Measurements from ENCODE around the gene SEPTIN10. TPM values are rescaled to one million over a fixed set of nuclear protein-coding genes. Genes with fewer than 3 reads are reported as not detected.

Gene SEPTIN10
- total RNA-seq, 1 donor from 2014 or later: 86.1 TPM

DNA sequence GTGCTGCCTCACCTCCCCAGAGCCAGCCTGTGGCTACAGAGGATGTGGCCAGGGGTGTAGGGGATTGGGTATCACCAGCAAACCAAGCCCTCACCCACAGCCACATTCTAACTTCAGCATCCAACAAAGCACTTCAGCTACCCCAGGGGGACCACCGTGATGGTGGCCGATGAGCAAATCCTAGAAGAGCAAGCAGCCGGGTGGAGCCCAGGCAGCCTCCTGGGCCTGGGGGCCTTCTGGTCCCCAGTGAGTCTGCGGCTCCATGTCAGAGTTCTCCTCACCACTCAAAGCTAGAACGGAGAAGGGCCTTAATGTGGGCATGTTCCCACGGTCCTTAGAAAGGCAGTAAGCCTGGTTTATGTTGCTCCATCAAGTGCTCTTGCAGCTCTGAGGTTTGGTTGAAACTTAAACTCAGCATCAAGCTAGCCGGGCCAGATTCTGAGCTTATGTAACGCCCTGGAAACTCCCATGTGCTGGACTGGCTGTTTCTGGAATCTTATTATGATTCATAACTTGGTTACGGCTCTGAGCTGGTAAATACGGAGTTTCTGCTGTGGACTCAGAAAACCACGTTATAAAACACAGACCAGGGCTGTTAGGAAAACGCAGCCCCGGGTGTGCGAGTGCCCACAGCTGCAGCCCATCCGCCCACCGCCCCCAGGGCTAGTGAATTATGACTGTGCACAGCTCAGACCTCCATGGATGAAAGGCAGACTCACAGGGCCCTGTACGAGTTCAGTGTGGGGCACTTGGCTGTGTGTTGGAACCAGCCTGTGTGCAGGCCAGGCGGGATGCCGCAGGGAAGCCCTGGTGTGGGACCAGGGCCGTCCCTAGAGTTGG is 99.8 kb downstream of the SEPTIN10 start:
- DNase-seq (ENCODE audit: low spot score): no peak
- H3K27ac Mint-ChIP-seq (ENCODE audit: unreplicated experiment): peak overlapping the region; percentile 96

DNA sequence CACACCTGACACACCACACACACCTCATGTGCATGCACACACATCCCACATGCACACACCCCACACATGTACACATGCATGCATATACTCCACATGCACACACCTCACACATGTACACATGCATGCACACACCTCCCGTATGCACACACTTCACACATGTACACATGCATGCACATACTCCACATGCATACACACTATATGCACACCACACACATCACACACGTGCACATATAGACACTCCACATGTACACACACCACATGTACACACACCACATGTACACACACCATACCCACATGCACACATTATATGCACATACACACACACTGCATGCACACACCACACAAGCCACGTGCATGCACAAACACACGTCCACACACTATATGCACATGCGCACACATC is 100.5 kb downstream of the SEPTIN10 start:
- DNase-seq (ENCODE audit: low spot score): no peak
- peaks cover 1% of the 10 kb centered on the region for H3K36me3 Mint-ChIP-seq (ENCODE audit: low read depth)
- peaks cover 46% of the 10 kb centered on the region for H3K4me1 Mint-ChIP-seq (ENCODE audit: low read depth)

More for the DNA sequence above, 99.8 kb downstream of the SEPTIN10 start:
- H3K9me3 Mint-ChIP-seq (ENCODE audit: low read depth): peaks cover 3% of the 10 kb centered on the region
- peaks cover 1% of the 10 kb centered on the region for H3K36me3 Mint-ChIP-seq (ENCODE audit: low read depth)
- TF ChIP-seq, protein P1, sequence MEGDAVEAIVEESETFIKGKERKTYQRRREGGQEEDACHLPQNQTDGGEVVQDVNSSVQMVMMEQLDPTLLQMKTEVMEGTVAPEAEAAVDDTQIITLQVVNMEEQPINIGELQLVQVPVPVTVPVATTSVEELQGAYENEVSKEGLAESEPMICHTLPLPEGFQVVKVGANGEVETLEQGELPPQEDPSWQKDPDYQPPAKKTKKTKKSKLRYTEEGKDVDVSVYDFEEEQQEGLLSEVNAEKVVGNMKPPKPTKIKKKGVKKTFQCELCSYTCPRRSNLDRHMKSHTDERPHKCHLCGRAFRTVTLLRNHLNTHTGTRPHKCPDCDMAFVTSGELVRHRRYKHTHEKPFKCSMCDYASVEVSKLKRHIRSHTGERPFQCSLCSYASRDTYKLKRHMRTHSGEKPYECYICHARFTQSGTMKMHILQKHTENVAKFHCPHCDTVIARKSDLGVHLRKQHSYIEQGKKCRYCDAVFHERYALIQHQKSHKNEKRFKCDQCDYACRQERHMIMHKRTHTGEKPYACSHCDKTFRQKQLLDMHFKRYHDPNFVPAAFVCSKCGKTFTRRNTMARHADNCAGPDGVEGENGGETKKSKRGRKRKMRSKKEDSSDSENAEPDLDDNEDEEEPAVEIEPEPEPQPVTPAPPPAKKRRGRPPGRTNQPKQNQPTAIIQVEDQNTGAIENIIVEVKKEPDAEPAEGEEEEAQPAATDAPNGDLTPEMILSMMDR (IDR thresholded peaks at IDR 0.05): no peak
- H3K4me3 Mint-ChIP-seq (ENCODE audit: unreplicated experiment): no peak overlapping the region
- H3K4me1 Mint-ChIP-seq (ENCODE audit: low read depth): peaks cover 42% of the 10 kb centered on the region
- H3K27me3 Mint-ChIP-seq (ENCODE audit: low read depth): no peaks in the 10 kb centered on the region

DNA sequence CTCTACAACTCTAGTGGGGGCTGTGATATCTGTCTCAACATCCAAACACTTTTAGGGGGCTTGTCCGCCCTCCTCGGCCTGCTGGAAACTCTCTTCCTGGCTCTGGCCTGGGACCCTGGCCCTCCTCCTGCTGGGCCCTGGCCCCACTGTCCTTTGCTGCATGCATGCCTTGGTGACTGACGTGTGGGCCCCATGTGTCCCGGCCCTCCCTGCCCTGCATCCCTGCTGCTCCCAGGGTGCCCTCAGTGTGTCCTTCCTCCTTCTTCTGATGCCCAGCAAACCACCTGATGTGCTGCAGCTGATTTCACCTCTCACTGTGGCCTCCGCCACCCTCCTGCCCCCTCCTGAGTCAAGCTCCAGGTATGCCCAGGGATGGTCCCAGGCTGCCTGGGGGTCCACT is 101.7 kb downstream of the SEPTIN10 start:
- TF ChIP-seq, protein P1 (IDR thresholded peaks at IDR 0.05): no peak
- Mint-ChIP-seq H3K27ac (ENCODE audit: unreplicated experiment) (peak overlapping the region; percentile 79), H3K27me3 (ENCODE audit: low read depth) (no peaks in the 10 kb centered on the region), H3K4me3 (ENCODE audit: unreplicated experiment) (no peak overlapping the region), H3K4me1 (ENCODE audit: low read depth) (peaks cover 49% of the 10 kb centered on the region), H3K9me3 (ENCODE audit: low read depth) (peaks cover 9% of the 10 kb centered on the region), H3K36me3 (ENCODE audit: low read depth) (peaks cover 1% of the 10 kb centered on the region)
- DNase-seq (ENCODE audit: low spot score): no peak

More for the DNA sequence above, 100.5 kb downstream of the SEPTIN10 start:
- Mint-ChIP-seq H3K27me3 (ENCODE audit: low read depth) (no peaks in the 10 kb centered on the region), H3K4me3 (ENCODE audit: unreplicated experiment) (no peak overlapping the region), H3K9me3 (ENCODE audit: low read depth) (peaks cover 7% of the 10 kb centered on the region), H3K27ac (ENCODE audit: unreplicated experiment) (peak overlapping the region; percentile 96)
- TF ChIP-seq, protein P1 (IDR thresholded peaks at IDR 0.05): no peak

DNA sequence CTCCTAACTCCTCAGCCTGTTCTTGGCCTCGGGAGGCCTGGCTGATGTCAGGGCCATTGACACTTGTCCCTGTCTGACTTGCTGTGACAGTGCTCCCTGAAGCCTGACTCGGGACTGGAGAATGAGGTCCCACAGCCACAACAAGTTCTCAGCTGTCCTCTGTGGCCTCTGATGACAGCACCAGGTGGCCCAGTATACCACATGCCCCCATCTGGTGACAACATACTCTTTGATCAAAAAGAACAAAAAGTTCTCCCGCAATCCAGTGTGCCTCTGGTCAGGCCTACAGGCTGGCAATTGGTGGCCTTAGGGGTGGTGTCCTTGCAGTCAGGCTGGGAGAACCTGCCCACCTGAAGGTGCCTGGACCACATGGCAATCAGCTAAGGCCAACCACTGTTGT is 102.6 kb downstream of the SEPTIN10 start:
- peaks cover 45% of the 10 kb centered on the region for H3K4me1 Mint-ChIP-seq (ENCODE audit: low read depth)
- H3K27ac Mint-ChIP-seq (ENCODE audit: unreplicated experiment): no peak overlapping the region
- TF ChIP-seq, protein P1 (IDR thresholded peaks at IDR 0.05): no peak
- H3K36me3 Mint-ChIP-seq (ENCODE audit: low read depth): peaks cover 2% of the 10 kb centered on the region
- DNase-seq (ENCODE audit: low spot score): no peak
- no peak overlapping the region for H3K4me3 Mint-ChIP-seq (ENCODE audit: unreplicated experiment)
- peaks cover 9% of the 10 kb centered on the region for H3K9me3 Mint-ChIP-seq (ENCODE audit: low read depth)
- H3K27me3 Mint-ChIP-seq (ENCODE audit: low read depth): no peaks in the 10 kb centered on the region

DNA sequence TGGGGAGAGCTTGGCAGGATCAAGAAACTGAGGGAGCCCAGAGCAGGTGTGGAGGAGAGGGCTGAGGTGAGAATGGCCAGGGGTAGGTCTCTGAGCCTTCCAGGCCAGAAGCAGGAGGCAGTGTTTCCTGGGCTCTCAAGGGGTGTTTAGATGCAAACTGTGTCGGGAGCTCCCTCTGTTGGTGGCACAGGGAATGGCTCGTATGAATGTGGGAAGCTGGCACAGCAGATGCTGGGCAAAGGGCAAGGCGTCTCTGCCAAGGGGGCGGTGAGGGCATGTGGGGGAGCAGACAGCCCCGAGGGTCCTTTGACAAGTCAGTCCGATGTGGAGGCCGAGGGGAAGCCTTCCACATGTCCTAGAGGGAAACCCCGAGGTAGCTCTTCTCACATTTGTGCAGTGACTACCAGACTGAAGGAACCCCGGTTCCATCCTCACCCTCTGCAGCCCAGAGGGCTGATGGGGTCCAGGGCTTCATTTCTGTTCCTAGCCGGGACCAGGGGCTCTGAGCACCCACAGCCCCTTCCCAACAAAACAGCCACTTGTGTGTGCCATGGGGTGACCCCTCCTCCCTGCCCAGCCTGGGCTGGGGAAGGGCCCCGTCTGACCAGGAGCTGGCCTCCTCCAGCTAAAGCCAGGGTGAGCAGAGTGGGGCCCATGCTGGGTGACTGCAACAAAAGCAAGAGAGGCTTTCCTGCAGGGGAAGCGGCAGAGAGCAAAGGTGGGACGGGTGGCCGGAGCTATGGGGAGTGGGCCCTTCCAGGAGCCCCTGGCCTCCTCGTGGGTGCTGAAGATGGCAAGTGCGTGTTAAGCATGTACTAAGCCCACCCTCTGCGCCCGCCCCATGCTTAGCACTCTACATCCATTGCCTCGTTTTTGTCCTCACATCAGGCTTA is 103.4 kb downstream of the SEPTIN10 start:
- Mint-ChIP-seq H3K27ac (ENCODE audit: unreplicated experiment) (peak overlapping the region; percentile 69), H3K9me3 (ENCODE audit: low read depth) (peaks cover 9% of the 10 kb centered on the region), H3K27me3 (ENCODE audit: low read depth) (no peaks in the 10 kb centered on the region), H3K4me1 (ENCODE audit: low read depth) (peaks cover 41% of the 10 kb centered on the region), H3K36me3 (ENCODE audit: low read depth) (peaks cover 2% of the 10 kb centered on the region), H3K4me3 (ENCODE audit: unreplicated experiment) (no peak overlapping the region)
- TF ChIP-seq, protein P1 (IDR thresholded peaks at IDR 0.05): peak; percentile 94
- no peak for DNase-seq (ENCODE audit: low spot score)
